ENCODE data around the gene CSNK1G2.

DNA sequence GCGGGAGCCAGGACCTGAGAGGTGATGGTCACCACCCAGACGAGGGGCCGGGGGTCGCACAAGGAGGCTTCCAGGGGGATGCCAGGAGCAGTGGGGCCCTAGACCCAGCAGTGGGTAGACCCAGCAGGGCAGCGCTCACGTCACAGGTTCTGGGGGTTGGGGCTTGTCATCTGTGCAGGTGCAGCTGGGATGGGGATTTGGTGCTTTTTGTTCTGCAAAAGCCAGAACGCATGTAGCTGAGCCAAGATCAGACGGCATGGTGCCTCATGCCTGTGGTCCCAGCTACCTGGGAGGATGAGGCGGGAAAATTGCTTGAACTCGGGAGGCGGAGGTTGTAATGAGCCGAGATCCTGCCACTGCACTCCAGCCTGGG lies 15.1 kb downstream of the CSNK1G2 start:
- TF ChIP-seq CTCF (IDR thresholded peaks at IDR 0.05) = no peak
- TF ChIP-seq POLR2A (IDR thresholded peaks at IDR 0.05) = no peak
